Right renal pelvis (tissue), 4 donors: Measurements from ENCODE around the gene SRXN1. TPM values are rescaled to one million over a fixed set of nuclear protein-coding genes. Genes with fewer than 3 reads are reported as not detected.

Experiments
- DNase-seq, 4 donors: peaks; one replicate each; pipeline ENCODE4 v3.0.0-alpha.2; 2013; ENCODE audit warnings: low read depth in 4 of 4, low spot score in 3 of 4, missing footprints in 1 of 4
- polyA plus RNA-seq, 4 donors: library from polyadenylated mRNA; unstranded; fragments of 120-200 nt; gene quantifications; one replicate each; pipeline ENCODE4 v1.2.1, GENCODE V29; 2013; ENCODE audit not compliant: insufficient read length in 4 of 4

The SRXN1 gene
- polyA plus RNA-seq, 4 donors = 12.4 to 15.5 (median 13.7) TPM

DNA sequence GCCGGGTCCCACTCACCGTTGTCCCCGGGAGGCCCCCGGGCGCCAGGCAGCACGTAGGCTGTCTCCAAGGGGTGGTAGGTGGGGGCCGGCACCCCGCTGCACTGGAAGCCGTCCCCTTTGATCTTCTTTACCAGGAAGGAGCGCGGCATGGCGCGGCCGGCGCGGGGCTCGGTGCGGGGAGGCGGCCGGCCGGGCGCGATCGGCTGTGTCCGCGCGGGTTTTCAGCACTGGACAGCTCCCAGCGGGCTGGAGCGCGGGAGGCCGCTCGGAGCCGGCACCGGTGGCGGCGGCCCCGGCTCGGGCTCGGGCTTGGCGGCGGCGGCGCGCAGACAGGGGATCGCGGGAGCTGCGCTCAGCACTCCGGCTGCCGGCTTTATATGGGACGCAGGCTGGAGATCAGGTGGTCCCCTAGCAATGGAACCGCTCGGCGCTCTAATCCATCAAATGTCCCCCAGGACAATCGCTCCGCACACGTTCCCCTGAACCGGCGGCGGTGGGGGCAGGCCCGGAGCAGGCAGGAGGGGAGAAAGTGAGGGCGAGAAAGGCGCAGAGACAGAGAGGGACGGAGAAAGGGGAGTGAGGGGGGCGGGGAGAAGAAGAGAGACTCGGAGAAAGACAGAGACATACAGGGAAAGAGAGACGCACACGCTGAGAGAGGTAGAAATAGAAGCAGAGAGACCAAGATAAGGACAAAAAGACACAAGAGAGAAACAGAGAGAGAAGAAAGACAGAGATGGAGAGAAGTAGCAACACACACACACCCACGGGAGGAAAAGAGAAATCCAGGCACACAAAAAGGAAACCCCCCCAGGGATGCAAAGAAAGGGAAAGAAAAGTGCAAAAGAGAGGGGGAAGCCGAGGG is 22.7 kb upstream of the SRXN1 start, which contains the start of gene SCRT2:
Gene SCRT2, minus strand, starts transcription at position 350 of the 862 bp plus-strand sequence. Its CDS starts 201 bp downstream, at position 149.
- peak; percentile 67 to 76 (median 72) for DNase-seq

DNA sequence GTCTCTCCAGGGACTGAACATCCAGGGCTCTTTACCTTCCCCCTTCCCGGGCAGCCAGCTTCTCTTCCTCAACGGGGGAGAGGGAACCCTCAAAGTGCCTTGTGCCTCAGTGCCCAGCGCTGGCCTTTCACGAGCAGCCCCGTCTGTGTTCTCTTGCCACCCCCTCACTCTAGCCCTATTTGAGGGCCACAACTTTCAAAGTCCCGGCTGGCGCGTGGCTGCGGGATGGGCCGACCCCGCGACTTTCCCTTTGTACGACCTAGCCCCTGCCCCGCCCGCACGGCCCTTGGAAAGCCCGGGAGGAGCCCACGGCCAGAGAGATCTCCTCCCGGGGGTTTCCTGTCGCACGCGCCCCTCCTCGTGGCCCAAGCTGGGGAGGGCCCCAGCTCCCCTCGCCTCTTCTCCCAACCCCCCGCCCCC is 22.0 kb upstream of the SRXN1 start:
- DNase-seq = no peak

DNA sequence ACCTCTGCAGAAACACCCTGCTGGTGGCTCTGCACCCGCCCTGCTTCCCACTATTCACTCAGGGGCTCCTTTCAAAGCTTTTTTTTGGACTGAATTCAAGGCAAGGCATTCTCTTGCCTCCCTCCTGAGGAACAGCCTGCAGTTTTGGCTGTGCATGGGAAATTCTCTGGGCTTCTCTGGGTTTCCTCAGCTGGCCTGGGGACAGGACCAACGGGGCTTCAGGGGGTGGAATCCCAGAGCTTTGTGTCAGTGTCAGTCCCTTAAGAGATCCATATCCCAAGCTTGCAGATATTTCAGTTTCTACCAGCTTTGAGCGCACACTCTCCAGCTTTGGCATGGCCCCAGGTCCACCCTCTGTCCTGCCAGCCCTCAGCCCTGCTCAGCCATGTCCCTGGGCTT is 20.6 kb upstream of the SRXN1 start:
- no peak for DNase-seq

DNA sequence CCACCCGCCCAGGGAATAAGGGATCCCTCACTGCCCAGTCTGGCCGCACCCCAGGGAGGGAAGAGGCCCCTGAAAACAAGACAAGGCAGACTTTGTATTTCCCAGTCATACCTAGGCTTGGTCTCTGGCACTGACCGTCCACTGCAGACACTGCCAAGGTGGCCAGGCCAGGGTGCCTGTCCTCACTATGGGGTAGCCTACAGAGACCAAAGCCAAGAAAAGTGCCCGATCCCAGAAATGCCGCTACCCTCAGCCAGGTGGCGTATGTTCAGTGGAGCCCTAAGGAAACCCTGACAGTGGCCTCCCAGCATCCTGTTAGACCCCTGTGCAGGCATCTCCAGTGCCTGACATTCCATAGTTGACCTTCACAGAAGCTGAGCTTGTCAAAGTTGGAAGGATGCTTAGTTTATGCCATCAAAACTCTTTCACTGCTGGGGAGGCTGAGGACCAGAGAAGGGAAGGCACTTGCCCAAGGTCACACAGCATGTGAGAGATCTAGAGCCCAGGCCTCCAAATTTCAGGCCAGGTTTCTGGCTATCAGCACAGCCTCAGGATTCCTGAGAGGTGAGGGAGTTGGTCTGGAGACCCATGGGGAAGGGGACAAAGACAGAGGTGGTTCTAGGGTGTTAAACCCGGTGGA is 20.1 kb upstream of the SRXN1 start:
- DNase-seq = no peak

DNA sequence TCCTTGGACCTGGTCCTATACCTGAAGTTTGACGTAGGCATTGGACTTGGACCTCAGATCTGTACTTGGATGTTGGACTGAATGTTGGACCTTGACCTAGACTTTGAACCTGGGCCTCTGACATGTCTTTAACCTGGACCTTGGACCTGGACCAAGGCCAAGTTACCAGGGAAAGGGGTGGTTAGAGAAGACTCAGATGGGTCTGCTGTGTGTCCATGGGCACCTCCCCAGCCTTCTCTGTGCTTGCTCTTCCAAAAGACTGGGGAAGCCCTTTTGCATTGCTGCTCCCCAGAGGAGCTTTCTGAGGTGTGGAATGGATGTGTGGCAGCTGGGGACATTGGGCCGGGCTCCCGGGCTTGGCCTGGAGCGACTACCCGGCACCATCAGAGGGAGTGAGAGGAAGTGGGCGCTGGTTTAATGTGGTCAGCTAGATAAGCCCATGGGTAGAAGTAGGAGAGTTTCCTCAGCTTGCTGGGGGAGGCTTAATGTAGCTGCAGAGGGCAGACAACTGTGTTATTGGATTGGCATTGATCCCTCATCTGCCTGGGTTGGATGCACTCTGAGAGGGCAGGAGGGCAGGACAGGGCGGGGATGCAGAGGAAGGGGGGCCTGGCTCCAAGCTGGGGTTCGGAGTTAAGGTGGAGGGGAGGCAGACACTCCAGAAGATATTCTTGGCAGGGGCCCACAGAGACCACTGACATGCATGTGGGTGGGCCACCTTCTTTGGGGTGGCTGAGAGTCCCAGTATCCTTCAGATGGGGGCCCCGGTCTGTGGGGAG is 18.4 kb upstream of the SRXN1 start:
- no peak for DNase-seq

DNA sequence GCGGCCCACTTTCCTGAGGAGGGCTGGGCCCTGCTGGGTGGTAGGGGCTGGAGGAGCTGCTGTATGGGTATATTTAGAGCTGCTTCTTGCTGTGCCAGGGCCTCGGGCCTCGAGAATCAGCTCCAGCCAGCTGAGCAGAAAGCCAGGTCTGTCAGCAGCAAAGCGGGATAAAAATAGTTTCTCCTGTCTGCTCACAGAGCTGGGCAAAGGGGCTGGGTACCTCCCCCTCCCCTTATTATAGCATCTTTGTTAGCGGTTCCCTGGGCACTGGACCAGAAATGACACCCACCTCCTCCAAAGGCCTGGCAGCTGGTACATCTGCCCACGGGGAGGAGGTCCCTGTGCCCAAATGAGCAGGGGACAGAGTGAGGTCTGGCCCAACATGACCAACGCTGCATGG is 16.6 kb upstream of the SRXN1 start:
- DNase-seq = no peak

DNA sequence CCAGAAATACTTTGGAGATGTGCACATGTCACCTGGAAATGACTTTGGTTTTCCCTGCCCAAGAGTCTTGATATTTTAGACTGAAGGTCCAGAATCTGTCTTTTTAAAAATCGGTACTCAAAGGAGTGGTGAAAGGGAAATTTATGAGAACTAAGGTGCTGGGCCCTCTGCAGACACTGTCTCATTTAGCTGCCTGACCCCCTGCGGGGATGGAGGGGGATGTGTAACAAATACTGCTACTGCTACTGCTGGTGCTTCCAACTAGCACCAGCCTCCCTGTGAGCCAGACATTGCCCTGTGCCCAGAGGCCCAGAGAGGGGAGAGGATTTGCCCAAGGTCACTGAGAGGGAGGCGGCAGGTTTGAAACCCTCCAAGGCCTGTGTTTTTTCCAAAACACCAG is 15.6 kb upstream of the SRXN1 start:
- DNase-seq = no peak

DNA sequence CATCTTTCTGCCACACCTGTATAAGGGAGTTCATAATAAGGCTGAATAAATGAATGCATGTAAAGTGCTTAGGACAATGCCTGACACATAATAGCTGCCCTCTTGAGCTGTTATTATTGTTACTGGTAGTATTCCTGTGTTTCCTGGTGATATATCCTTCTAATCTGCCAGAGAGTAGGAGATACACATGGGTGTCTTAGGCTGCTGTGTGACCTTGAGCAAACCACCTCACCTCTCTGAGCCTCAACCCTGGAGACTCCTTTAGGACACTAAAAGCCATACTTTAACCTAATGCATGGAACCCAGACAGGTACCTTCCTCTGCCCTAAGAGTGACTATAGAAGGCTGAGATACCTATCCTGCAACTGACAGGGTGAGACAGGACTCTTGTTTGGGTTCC is 15.1 kb upstream of the SRXN1 start:
- DNase-seq = no peak

DNA sequence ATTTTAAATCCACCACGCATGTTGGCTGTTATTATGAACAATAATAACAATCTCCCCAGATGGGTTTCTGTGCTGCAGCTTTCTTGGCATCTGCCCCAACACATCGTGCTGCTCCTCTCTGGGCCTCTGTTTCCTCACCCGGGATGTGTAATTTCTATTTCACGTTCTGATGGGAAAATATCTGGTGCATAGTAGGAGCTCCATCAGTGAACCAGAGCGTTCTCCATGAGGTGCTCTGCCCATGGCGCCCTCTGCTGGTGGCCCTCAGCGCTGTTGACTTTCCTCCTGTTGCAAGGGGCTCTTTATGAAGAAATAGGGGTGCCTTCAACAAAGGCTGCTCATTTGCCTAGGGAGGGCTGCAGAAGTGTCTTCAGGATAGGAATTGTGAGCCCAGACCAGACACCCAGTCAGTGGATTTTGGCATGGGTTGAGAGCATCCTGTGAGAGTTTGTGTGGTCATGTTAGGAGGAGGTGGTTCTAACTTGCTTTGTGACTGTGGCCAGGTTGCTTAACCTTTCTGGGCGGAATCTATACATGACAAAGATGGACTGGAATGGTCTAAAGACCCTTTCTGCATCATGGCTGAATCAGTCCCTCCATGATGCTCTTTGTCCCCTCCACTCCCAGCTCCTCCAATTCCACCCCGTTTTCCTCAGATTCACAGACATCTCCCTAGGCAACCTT is 14.5 kb upstream of the SRXN1 start:
- DNase-seq = no peak

DNA sequence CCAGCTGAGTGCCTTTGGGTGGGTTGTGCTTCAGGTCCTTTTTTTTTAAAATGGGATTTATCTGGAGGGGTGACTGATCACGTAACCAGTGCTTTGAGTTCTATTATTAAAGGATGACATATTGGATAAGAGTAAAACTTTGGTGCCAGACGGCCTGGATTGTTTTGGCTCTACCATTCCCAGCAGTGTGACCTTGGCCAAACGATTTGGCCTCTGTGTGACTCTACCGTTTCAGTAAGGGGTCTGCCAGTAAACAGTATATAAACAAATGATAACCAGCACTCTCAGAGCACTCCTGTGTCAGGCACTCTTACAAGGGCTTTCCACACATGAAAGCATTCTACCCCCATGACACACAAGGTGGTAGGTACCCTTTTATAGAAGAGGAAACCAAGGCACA is 13.9 kb upstream of the SRXN1 start:
- DNase-seq = no peak

DNA sequence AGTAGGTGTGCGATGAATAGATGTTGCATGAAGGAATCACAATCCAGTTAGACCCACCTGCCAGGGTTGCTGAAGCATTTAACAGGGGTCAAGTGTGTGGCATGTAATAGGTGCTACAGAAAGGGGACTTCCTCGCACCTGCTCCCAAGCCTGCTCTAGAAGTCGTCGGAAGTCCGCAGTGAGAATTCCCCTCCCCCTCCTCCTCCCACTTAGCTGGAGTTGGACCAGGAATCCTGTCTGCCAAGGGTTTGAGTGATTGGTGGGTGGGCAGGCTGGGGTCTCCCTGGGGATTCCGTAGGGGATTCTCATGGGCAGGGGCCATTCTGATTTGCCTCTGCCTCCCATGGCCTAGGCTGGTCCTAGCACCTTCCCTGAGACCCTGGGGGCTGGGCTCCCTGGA is 12.3 kb upstream of the SRXN1 start:
- no peak for DNase-seq

DNA sequence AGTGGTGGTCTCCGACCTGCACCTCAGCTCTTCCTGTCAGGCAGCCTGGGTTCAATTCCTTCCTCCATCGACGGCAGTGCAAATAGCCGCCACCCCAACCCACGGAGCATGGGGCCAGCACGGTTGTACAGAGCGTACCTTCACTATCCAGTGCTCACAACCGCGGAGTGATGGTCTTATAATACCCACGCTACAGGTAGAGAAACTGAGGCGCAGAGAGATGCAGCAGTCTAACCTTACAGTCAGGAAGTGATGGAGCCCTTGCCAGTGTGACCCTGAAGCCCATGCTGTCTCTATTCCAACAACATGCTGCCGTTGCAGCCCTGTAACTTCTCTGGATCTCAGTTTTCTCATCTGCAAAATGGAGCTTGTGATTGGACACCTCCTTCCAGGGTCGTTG is 11.6 kb upstream of the SRXN1 start:
- DNase-seq = no peak

DNA sequence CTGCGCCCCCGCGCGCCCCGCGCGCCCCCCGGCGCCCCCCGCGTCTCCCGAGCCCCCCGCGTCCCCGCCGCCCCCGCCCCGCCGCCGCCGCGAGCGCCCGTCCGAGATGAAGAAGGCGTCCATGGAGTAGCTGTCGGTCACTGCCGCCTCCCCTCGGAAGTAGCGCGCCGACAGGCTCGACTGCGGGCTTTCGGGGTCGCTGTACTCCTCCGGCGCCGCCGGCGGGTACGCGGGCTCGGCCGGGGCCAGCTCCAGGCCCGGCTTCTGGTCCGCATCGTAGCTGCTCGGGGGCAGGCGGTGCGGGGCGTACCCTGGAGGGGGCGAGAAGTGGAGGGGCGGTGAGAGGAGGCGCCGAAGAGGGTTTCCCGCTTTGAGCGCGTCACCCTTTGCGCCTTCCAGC is 11.2 kb upstream of the SRXN1 start:
- DNase-seq = no peak

DNA sequence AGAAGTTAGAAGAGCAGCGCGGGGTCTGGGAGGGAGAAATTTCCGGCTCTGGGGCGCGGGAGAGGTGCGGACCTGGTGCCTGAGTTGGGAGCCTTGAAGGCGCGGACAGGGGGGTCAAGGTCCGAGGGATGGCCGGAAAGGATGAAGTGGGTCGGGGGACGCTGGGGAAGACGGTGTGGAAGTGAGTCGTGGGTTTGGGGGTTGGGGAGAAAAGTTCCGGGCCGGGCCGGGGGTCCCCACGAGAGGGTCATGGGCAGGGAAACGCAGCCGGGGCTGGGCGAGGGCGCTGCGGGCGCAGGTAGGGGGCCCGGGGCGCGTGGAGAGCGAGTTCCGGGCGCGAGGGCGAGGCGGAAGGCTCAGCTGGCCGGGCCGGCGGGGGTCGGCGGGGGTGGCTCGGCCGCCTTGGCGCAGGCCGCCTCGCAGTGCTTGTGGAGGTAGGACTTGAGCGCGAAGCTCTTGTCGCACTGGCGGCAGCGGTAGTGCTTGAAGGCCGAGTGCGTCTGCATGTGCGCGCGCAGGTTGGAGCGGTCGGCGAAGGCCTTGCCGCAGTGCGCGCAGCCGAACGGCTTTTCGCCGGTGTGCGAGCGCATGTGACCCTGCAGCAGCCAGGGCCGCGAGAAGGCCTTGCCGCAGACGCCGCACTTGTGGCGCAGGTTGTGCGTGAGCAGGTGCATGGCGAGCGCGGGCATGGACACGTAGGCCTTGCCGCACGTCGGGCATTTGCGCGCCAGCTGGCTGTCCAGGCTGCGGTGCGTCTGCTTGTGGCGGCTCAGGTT is 10.5 kb upstream of the SRXN1 start:
- no peak for DNase-seq

DNA sequence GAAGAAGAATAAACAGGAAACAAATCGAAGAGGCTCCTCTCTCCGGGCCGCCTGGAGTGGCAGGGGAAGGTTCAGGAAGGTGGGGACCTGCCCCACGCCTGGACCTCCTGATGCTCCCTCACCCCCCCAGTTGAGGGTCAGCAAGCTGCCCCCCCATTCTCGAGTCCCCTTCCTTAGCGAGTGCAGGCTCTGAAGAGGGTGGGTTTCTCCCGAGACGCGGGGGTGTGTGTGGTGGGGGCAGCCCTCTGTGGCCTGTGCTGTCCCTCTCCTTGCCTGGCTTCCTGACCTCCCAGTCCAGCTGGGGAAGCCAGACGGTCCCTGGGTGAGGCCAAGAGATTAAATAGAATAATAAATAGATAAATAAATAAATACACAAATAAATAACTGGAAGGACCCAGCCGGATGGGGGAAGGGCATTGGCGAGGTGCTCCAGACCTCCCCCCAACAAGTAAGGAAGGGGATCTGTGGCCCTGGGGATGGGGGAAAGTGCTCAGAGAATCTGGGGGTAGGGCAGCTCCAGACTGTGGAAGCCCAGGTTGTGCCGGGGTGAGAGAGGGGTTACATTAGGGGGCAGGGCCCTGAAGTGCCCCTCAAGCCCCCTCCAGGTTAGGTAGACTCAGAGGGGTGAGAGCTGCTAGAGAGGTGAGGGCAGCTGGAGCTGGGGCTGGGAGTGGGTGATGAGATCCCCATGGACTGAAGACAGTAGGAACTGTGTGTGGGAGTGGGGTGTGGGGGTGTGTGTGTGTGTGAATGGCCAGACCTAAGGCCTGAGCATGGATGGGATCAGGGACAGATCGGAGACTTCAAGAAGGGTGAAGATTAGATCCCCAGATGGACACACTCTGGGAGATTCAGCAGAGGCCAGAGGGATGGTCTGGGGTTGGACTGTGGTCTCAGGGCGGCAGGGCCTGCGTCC is 9.5 kb upstream of the SRXN1 start:
- no peak for DNase-seq

DNA sequence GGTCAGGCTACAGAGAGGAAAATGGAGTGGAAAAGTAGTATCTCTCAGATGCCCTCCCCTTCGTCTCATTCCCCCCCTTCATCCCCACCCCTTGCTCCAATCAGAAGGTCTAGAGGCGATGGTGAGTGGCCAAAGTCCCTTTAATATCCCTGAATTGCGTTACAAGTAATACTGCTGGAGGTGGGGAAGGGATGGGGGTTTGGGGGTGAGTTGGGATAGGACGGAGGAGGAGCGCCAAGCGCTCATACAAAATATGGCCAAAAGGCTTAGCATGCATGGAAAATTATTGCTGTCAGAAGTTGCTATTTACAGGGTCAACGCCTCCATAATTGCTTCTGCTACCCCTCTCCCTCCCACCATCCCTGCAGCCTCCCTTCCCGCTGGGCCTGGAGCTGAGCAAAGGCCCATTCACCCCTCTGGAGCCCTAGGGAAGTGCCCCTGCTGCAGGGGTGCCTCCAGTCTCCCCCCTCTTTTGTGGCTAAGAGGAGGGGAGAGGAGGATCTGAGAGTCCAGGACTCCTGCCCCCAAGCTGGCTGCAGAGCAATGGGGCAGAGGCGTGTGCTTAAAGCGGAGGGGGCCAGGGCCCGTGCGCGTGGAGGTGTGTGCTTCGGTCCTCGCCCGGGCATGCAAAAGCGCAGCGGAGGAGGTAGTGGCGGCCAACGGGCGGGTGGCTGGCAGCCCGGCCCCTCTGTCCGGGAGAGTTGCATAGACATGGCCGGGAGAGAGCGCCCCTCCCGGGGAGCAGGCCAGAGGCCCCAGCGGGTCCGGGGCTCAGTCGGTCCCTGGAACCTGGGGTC is 8.7 kb upstream of the SRXN1 start:
- no peak for DNase-seq

DNA sequence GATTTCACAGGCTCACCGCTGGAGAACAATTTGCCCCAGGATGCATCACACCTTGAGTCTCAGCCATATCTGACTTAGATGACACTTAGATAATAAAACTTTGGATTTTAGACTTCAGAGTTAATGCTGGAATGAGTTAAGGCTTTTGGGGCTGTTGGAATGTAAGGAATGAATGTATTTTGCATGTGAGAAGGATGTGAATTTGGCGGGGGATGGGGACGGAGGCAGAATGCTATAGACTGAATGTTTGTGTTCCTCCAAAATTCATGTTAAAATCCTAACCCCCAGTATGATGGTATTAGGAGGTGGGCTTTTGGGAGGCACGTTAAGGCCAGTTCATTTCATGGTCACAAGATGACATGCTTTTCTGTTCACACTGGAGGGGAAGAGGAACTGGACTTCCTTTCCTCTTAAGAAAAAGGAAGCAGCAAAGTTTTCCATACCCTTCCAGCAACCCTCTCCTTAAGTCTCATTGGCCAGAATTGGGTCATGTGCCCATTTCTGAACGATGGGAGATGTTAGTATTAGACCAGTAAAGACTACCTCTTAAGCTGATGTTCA is 5.8 kb upstream of the SRXN1 start:
- no peak for DNase-seq

DNA sequence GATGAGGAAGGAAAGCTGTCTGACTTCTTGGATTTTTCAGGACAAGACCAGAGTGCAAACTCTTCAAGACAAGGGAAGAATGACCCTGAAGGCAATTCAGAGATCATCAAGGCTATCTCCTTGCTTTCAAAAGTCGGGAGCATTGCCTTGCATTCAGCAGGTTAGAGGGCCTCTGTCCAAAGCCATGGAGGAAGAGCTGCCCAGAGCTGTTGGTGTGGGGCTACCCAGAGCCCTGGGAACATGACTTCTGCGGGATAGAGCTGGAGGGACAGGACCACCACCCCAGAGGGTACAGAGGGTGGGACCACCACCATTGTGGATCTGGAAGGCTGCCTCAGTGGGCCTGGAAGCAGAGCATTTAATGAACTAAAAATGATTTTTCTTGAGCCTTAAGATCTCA is 5.2 kb upstream of the SRXN1 start:
- no peak for DNase-seq
